ENCODE data around the gene SUCLG2. TPM values are rescaled to one million over a fixed set of nuclear protein-coding genes. Genes with fewer than 3 reads are reported as not detected.

The SUCLG2 gene
- total RNA-seq, 1 experiment from 2014 or later, result 38.5 TPM

DNA sequence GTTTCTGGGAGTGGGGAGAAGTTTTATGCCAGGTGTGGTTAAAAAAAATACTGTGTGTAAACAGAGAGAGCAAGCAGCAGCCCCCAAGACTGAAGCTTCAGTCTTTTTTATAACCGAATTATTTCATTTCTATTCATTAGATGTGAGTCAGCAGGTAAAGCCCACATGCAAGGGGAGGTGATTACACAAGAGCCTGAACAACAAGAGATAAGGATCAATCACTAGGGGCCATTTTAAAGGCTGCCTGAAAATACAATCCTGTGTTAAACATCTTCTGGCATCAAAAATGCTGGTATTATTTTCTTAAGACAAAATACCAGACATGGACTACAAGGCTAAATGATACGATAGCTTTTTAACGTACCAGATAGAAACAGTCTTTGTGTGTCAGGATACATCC lies 217.3 kb downstream of the SUCLG2 start:
- Mint-ChIP-seq H3K4me1 (no peaks in the 10 kb centered on the region; a peak in 1 of 4 replicates), H3K27ac (no peak overlapping the region)

More for the DNA sequence above, 217.3 kb downstream of the SUCLG2 start:
- TF ChIP-seq, protein P1, sequence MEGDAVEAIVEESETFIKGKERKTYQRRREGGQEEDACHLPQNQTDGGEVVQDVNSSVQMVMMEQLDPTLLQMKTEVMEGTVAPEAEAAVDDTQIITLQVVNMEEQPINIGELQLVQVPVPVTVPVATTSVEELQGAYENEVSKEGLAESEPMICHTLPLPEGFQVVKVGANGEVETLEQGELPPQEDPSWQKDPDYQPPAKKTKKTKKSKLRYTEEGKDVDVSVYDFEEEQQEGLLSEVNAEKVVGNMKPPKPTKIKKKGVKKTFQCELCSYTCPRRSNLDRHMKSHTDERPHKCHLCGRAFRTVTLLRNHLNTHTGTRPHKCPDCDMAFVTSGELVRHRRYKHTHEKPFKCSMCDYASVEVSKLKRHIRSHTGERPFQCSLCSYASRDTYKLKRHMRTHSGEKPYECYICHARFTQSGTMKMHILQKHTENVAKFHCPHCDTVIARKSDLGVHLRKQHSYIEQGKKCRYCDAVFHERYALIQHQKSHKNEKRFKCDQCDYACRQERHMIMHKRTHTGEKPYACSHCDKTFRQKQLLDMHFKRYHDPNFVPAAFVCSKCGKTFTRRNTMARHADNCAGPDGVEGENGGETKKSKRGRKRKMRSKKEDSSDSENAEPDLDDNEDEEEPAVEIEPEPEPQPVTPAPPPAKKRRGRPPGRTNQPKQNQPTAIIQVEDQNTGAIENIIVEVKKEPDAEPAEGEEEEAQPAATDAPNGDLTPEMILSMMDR (conservative IDR thresholded peaks at IDR 0.05), result no peak
- H3K79me1 ChIP-seq (ENCODE audit: insufficient read depth, low read depth, low read length, poor library complexity, severe bottlenecking), result no peaks in the 10 kb centered on the region
- H3K9ac ChIP-seq (ENCODE audit: extremely low read depth, insufficient read length, low read length), result no peak overlapping the region
- H2BK15ac ChIP-seq (ENCODE audit: low read depth, low read length), result no peak overlapping the region
- Mint-ChIP-seq H3K27me3 (ENCODE audit: low read depth) (no peaks in the 10 kb centered on the region), H3K9me3 (peaks cover 0 to 2% of the 10 kb centered on the region in 2 experiments; a peak in 2 of 5 replicates), H3K36me3 (ENCODE audit: insufficient read depth in 1 of 3, low read depth in 3 of 3) (peaks cover 0 to 4% (median 0%) of the 10 kb centered on the region in 3 experiments; a peak in 4 of 7 replicates), H3K4me3 (no peak overlapping the region)
- no peak overlapping the region for H4K91ac ChIP-seq (ENCODE audit: insufficient read length, low read depth, low read length)
- H3K79me2 ChIP-seq (ENCODE audit: insufficient read depth, low read length), result no peaks in the 10 kb centered on the region
- no peaks in the 10 kb centered on the region for H4K20me1 ChIP-seq (ENCODE audit: control insufficient read depth, insufficient read depth, insufficient read length)
- no peaks in the 10 kb centered on the region for H3K23me2 ChIP-seq (ENCODE audit: insufficient read length, low read depth, low read length, poor library complexity, severe bottlenecking)
- H3K4ac ChIP-seq (ENCODE audit: low read depth, low read length), result no peak overlapping the region
- no peak overlapping the region for H3K14ac ChIP-seq (ENCODE audit: insufficient read depth, low read length)
- DNase-seq, result no peak
- no peaks in the 10 kb centered on the region for H3K4me1 ChIP-seq (ENCODE audit: insufficient read depth, low read length)
- H3K9me3 ChIP-seq (ENCODE audit: control insufficient read depth, low read depth, low read length), result no peaks in the 10 kb centered on the region
- H3K18ac ChIP-seq (ENCODE audit: insufficient read length, low read depth, low read length), result no peak overlapping the region
- H3K27ac ChIP-seq (ENCODE audit: insufficient read length, low read depth, low read length), result no peak overlapping the region
- WGBS (ENCODE audit: extremely low coverage, insufficient read length, low lambda C conversion rate), result no CpG with 5 or more reads among the region's 3 CpGs
- H4K8ac ChIP-seq (replicated peaks; ENCODE audit: insufficient read length, low read depth, low read length), result no peak overlapping the region
- no peak overlapping the region for H4K5ac ChIP-seq (ENCODE audit: insufficient read length, low read depth, low read length)
- no peak overlapping the region for H3K4me2 ChIP-seq (ENCODE audit: insufficient read depth, insufficient read length, low read length)
- H2BK12ac ChIP-seq (ENCODE audit: insufficient read length, low read depth, low read length), result no peak overlapping the region
- no peak overlapping the region for H2BK5ac ChIP-seq (ENCODE audit: insufficient read length, low read length)
- H2AFZ ChIP-seq (ENCODE audit: low read length), result no peak overlapping the region
- H3K56ac ChIP-seq (ENCODE audit: insufficient read length, low read depth, low read length), result no peak overlapping the region
- H3T11ph ChIP-seq (ENCODE audit: low read length), result no peak overlapping the region
- no peak overlapping the region for H2BK20ac ChIP-seq (ENCODE audit: low read depth, low read length, poor library complexity, severe bottlenecking)
- no peak overlapping the region for H2AK5ac ChIP-seq (ENCODE audit: insufficient read length, low read length)
- no peaks in the 10 kb centered on the region for H3K27me3 ChIP-seq (ENCODE audit: insufficient read depth, low read length)
- H2BK120ac ChIP-seq (ENCODE audit: low read depth, low read length, poor library complexity, severe bottlenecking), result no peak overlapping the region
- H3K23ac ChIP-seq (ENCODE audit: insufficient read length, low read depth, low read length), result no peak overlapping the region

All from H9 (cell line).